Endothelial cell of umbilical vein (primary cell): Measurements from ENCODE around the gene SFTPB. TPM values are rescaled to one million over a fixed set of nuclear protein-coding genes. Genes with fewer than 3 reads are reported as not detected.

Experiments used
- BruUV-seq: library from RNA; stranded (reverse); fragments of 400-500 nt; replicated peaks from 2 replicates; lab custom pipeline; 2021; lab: Mats Ljungman, UMichigan
- CTCF ChIA-PET: fragments of 300-600, 350-600 bp; sonication (Branson Sonifier 250); formaldehyde crosslinking; loops from one replicate; lab custom pipeline; 2021; ENCODE audit warnings: antibody characterized with exemption, inconsistent platforms; lab: Charles Lee
- POLR2A ChIA-PET: fragments of 300-600, 350-600 bp; sonication (Branson Sonifier 250); formaldehyde crosslinking; loops from one replicate; lab custom pipeline; 2021; ENCODE audit warnings: antibody characterized with exemption, inconsistent platforms; lab: Charles Lee
- DNase-seq: peaks from one replicate; pipeline ENCODE4 v3.0.0-alpha.2; 2011; ENCODE audit warnings: low read depth, low spot score
- FAIRE-seq: peaks from 2 replicates; lab custom pipeline; 2011; peaks lifted over from hg19 to GRCh38; lab: Jason Lieb, UNC
- H2AFZ ChIP-seq: 2 replicates; pipeline ENCODE4 v1.6.0; 2012; ENCODE audit warnings: low read depth, low read length, control low read depth, inconsistent platforms
- H3K27ac ChIP-seq: 2 replicates; pipeline ENCODE4 v1.5.1; 2011; ENCODE audit warnings: low read depth, mild to moderate bottlenecking, control low read depth, low read length, moderate library complexity; ENCODE audit not compliant: insufficient read depth
- H3K27me3 ChIP-seq, 2 experiments: 2 replicates each; pipeline versions ENCODE4 v1.6.0 to v1.6.1; 2011; ENCODE audit warnings: low read length in 2 of 2, mixed read lengths in 1 of 2; ENCODE audit not compliant: control insufficient read depth in 2 of 2, insufficient read depth in 2 of 2
- H3K36me3 ChIP-seq, 2 experiments: 2 replicates in 1 of 2; 3 replicates in 1 of 2; pipeline ENCODE4 v1.5.1; 2011; ENCODE audit warnings: low read length in 2 of 2, mild to moderate bottlenecking in 1 of 2, moderate library complexity in 1 of 2; ENCODE audit not compliant: control insufficient read depth in 2 of 2, insufficient read depth in 2 of 2; ENCODE audit errors: extremely low read depth in 1 of 2
- H3K4me1 ChIP-seq: 3 replicates; pipeline ENCODE4 v1.5.1; 2011; ENCODE audit warnings: mild to moderate bottlenecking, low read length; ENCODE audit not compliant: control insufficient read depth, insufficient read depth; ENCODE audit errors: extremely low read depth
- H3K4me2 ChIP-seq: 2 replicates; pipeline ENCODE4 v1.6.1; 2011; ENCODE audit warnings: low read length, control low read depth, mixed read lengths; ENCODE audit not compliant: insufficient read depth
- H3K4me3 ChIP-seq, 3 experiments: fragments of 200-600 bp in 1 of 3; sonication (generic), shearing (Covaris generic) in 1 of 3; replicated peaks in 1 of 3; 2 replicates each; pipeline ENCODE4 v1.5.1; 2011 to 2016; ENCODE audit warnings: control low read depth in 3 of 3, low read length in 3 of 3, mild to moderate bottlenecking in 2 of 3, inconsistent platforms in 1 of 3, low read depth in 1 of 3, moderate library complexity in 1 of 3; ENCODE audit not compliant: insufficient read depth in 1 of 3
- H3K79me2 ChIP-seq: 2 replicates; pipeline ENCODE4 v1.6.0; 2012; ENCODE audit warnings: low read length, inconsistent platforms; ENCODE audit not compliant: control insufficient read depth, insufficient read depth
- H3K9ac ChIP-seq: replicated peaks from 2 replicates; pipeline ENCODE3; 2011; ENCODE audit warnings: low read length, control low read depth; ENCODE audit not compliant: insufficient read depth; ENCODE audit errors: extremely low read depth
- H3K9me1 ChIP-seq: replicated peaks from 3 replicates; pipeline ENCODE4 v1.6.0; 2011; ENCODE audit warnings: mild to moderate bottlenecking, low read length; ENCODE audit not compliant: control insufficient read depth, insufficient read depth; ENCODE audit errors: extremely low read depth
- H3K9me3 ChIP-seq: replicated peaks from 2 replicates; pipeline ENCODE4 v1.5.1; 2012; ENCODE audit warnings: low read length, inconsistent platforms; ENCODE audit not compliant: control insufficient read depth, insufficient read depth
- H4K20me1 ChIP-seq: replicated peaks from 2 replicates; pipeline ENCODE3; 2011; ENCODE audit warnings: mild to moderate bottlenecking, low read length; ENCODE audit not compliant: control insufficient read depth, insufficient read depth; ENCODE audit errors: extremely low read depth
- EZH2 ChIP-seq: IDR thresholded peaks from 2 replicates; pipeline ENCODE4 v1.6.1; 2012; ENCODE audit warnings: borderline replicate concordance, low read depth, mild to moderate bottlenecking, moderate library complexity, low read length, inconsistent platforms; ENCODE audit not compliant: severe bottlenecking
- FOS ChIP-seq: IDR thresholded peaks from 2 replicates; pipeline ENCODE4 v1.6.1; 2011; ENCODE audit warnings: mild to moderate bottlenecking, low read length, moderate library complexity, borderline replicate concordance; ENCODE audit not compliant: insufficient read depth
- GATA2 ChIP-seq: IDR thresholded peaks from 2 replicates; pipeline ENCODE4 v1.7.0; 2011; ENCODE audit warnings: low read depth, mild to moderate bottlenecking, moderate library complexity, mixed read lengths, low read length; ENCODE audit not compliant: insufficient read length, insufficient read depth
- JUN ChIP-seq: IDR thresholded peaks from 2 replicates; pipeline ENCODE4 v1.6.1; 2011; ENCODE audit warnings: borderline replicate concordance, low read depth; ENCODE audit not compliant: insufficient read length, insufficient read depth
- MAX ChIP-seq: IDR thresholded peaks from 2 replicates; pipeline ENCODE4 v1.6.1; 2011; ENCODE audit not compliant: insufficient read depth, insufficient read length
- MYC ChIP-seq: IDR thresholded peaks from one replicate; pipeline ENCODE4 v1.6.1; 2011; ENCODE audit warnings: mild to moderate bottlenecking, low read depth, low read length
- POLR2A ChIP-seq: IDR thresholded peaks from 2 replicates; pipeline ENCODE4 v1.6.1; 2012; ENCODE audit warnings: low read depth, mild to moderate bottlenecking, control low read depth, low read length
- POLR2AphosphoS5 ChIP-seq: IDR thresholded peaks from 2 replicates; pipeline ENCODE4 v1.6.1; 2012; ENCODE audit warnings: low read depth, mild to moderate bottlenecking, control low read depth, low read length, moderate library complexity; ENCODE audit not compliant: insufficient read depth
- dilution Hi-C: fragments of 300-500 bp; cut with MboI; formaldehyde crosslinking; loops from one replicate; pipeline ENCODE4 v1.15.0; 2019; ENCODE audit warnings: low sequenced_read_pairs; ENCODE audit not compliant: extremely low pct_ligation_motif_present
- intact Hi-C: fragments of 100-400 bp; cut with micrococcal nuclease; formaldehyde crosslinking; loops from one replicate; pipeline ENCODE4 v1.10.0; 2022
- polyA plus RNA-seq, 4 experiments: library from polyadenylated mRNA; depleted of rRNA in 3 of 4; stranded (reverse) in 3 of 4; unstranded in 1 of 4; fragments of >200 nt; gene quantifications; 2 replicates each; pipeline versions ENCODE4 v1.2.1 to v1.2.3, GENCODE V29; 2011 to 2012; ENCODE audit warnings: missing spikeins in 1 of 4
- total RNA-seq: library from RNA; stranded (reverse); gene quantifications from 2 replicates; pipeline ENCODE4 v1.2.3, GENCODE V29; 2021
- TF ChIP-seq, protein P1 (sequence below), 2 donors: IDR thresholded peaks; 1 replicate in 1 of 2; 2 replicates in 1 of 2; pipeline ENCODE4 v1.5.1; 2011; ENCODE audit warnings: low read length in 2 of 2, mild to moderate bottlenecking in 2 of 2, moderate library complexity in 2 of 2, control low read depth in 1 of 2, inconsistent platforms in 1 of 2, low read depth in 1 of 2; ENCODE audit not compliant: insufficient read depth in 1 of 2; ENCODE audit errors: extremely low read depth in 1 of 2

Gene SFTPB
- total and polyA plus RNA-seq, 2 donors (not counting 3 experiments of a cell fraction or from before 2014, with no cell fraction given) = not detected

GRCh38 chr2:85717308-85718008 is 49.5 kb upstream of the SFTPB start:
- H3K9me1 ChIP-seq = no peaks in the 10 kb centered on the region
- H3K27ac ChIP-seq = no peak overlapping the region
- H3K9ac ChIP-seq = no peak overlapping the region
- no TSS peak for BruUV-seq
- H2AFZ ChIP-seq = no peak overlapping the region
- H4K20me1 ChIP-seq = no peaks in the 10 kb centered on the region
- DNase-seq = no peak
- H3K4me2 ChIP-seq = no peak overlapping the region
- H3K79me2 ChIP-seq = no peaks in the 10 kb centered on the region
- H3K27me3 ChIP-seq = peaks cover 2 to 5% of the 10 kb centered on the region in 2 experiments
- TF ChIP-seq GATA2 (no peak), POLR2AphosphoS5 (no peak), EZH2 (no peak), MYC (no peak), JUN (no peak), MAX (no peak), POLR2A (no peak), FOS (no peak)
- TF ChIP-seq, protein P1, sequence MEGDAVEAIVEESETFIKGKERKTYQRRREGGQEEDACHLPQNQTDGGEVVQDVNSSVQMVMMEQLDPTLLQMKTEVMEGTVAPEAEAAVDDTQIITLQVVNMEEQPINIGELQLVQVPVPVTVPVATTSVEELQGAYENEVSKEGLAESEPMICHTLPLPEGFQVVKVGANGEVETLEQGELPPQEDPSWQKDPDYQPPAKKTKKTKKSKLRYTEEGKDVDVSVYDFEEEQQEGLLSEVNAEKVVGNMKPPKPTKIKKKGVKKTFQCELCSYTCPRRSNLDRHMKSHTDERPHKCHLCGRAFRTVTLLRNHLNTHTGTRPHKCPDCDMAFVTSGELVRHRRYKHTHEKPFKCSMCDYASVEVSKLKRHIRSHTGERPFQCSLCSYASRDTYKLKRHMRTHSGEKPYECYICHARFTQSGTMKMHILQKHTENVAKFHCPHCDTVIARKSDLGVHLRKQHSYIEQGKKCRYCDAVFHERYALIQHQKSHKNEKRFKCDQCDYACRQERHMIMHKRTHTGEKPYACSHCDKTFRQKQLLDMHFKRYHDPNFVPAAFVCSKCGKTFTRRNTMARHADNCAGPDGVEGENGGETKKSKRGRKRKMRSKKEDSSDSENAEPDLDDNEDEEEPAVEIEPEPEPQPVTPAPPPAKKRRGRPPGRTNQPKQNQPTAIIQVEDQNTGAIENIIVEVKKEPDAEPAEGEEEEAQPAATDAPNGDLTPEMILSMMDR (IDR thresholded peaks at IDR 0.05; ENCODE audit: extremely low read depth in 1 of 2, insufficient read depth in 1 of 2, low read depth in 1 of 2, low read length in 2 of 2) = no peak
- no peaks in the 10 kb centered on the region for H3K9me3 ChIP-seq
- no peaks in the 10 kb centered on the region for H3K4me1 ChIP-seq
- intact Hi-C loops (no loop called here), dilution Hi-C loops (loop anchor here (25.0 kb wide), 1 partner anchor 95 kb away; no protein-coding TSS in a partner anchor)
- ChIA-PET POLR2A (no interaction called here), CTCF (interaction anchor here (1.1 to 4.0 kb wide), 6 partner anchors 8 to 96 kb away, joined by 3 to 27 read pairs (median 5); no protein-coding TSS in a partner anchor)
- no peaks in the 10 kb centered on the region for H3K36me3 ChIP-seq
- H3K4me3 ChIP-seq = no peak overlapping the region
- no peak for FAIRE-seq
